ENCODE results near the gene IL16.

IL16 gene

GRCh38 chr15:81279621-81280485 is 83.2 kb downstream of the IL16 start:
- no peaks in the 10 kb centered on the region for H3K4me1 ChIP-seq
- no peaks in the 10 kb centered on the region for H3K9me3 ChIP-seq
- H3K36me3 ChIP-seq = no peaks in the 10 kb centered on the region
- no peak for TF ChIP-seq CTCF (IDR thresholded peaks at IDR 0.05; ENCODE audit: low read depth, low read length)
- no peaks in the 10 kb centered on the region; the same call in 1 of the 2 replicates for H3K27me3 ChIP-seq
- H3K4me3 ChIP-seq (ENCODE audit: low read depth, low read length) = no peak overlapping the region
- DNase-seq = no peak

GRCh38 chr15:81280696-81281455 is 84.2 kb downstream of the IL16 start:
- no peak overlapping the region for H3K4me3 ChIP-seq (ENCODE audit: low read depth, low read length)
- H3K27me3 ChIP-seq = no peaks in the 10 kb centered on the region
- no peak for DNase-seq
- no peak for TF ChIP-seq CTCF (IDR thresholded peaks at IDR 0.05; ENCODE audit: low read depth, low read length)
- H3K4me1 ChIP-seq = no peaks in the 10 kb centered on the region
- no peaks in the 10 kb centered on the region for H3K9me3 ChIP-seq
- H3K36me3 ChIP-seq = no peaks in the 10 kb centered on the region

- TF ChIP-seq CTCF (IDR thresholded peaks at IDR 0.05; ENCODE audit: low read depth, low read length) = no peak
- Histone ChIP-seq H3K4me1 (no peaks in the 10 kb centered on the region), H3K4me3 (ENCODE audit: low read depth, low read length) (no peak overlapping the region), H3K9me3 (no peaks in the 10 kb centered on the region), H3K27me3 (no peaks in the 10 kb centered on the region), H3K36me3 (no peaks in the 10 kb centered on the region)
- no peak for DNase-seq
Measured at GRCh38 chr15:81281456-81281735, 84.7 kb downstream of the IL16 start.

- no peaks in the 10 kb centered on the region for H3K4me1 ChIP-seq
- H3K27me3 ChIP-seq = no peaks in the 10 kb centered on the region
Measured at GRCh38 chr15:81281766-81282605, 85.3 kb downstream of the IL16 start.

GRCh38 chr15:81282606-81282895 is 85.9 kb downstream of the IL16 start:
- Histone ChIP-seq H3K4me3 (ENCODE audit: low read depth, low read length) (no peak overlapping the region), H3K9me3 (no peaks in the 10 kb centered on the region), H3K36me3 (no peaks in the 10 kb centered on the region), H3K4me1 (no peaks in the 10 kb centered on the region), H3K27me3 (no peaks in the 10 kb centered on the region)
- DNase-seq = no peak
- no peak for TF ChIP-seq CTCF (IDR thresholded peaks at IDR 0.05; ENCODE audit: low read depth, low read length)

More at GRCh38 chr15:81281766-81282605, 85.3 kb downstream of the IL16 start:
- Histone ChIP-seq H3K36me3 (no peaks in the 10 kb centered on the region), H3K4me3 (ENCODE audit: low read depth, low read length) (no peak overlapping the region), H3K9me3 (no peaks in the 10 kb centered on the region)
- TF ChIP-seq CTCF (IDR thresholded peaks at IDR 0.05; ENCODE audit: low read depth, low read length) = no peak
- no peak for DNase-seq
